DLD1 (cell line): ENCODE measurements around the gene MYLK3.

Experiments used
- in situ Hi-C: cut with HindIII; loops from 2 replicates; pipeline ENCODE4 v1.10.0; 2017; ENCODE audit warnings: low sequenced_read_pairs

MYLK3 gene

GRCh38 chr16:46728806-46729205 lies 19.3 kb downstream of the MYLK3 start:
- in situ Hi-C loops = no loop called here

DNA sequence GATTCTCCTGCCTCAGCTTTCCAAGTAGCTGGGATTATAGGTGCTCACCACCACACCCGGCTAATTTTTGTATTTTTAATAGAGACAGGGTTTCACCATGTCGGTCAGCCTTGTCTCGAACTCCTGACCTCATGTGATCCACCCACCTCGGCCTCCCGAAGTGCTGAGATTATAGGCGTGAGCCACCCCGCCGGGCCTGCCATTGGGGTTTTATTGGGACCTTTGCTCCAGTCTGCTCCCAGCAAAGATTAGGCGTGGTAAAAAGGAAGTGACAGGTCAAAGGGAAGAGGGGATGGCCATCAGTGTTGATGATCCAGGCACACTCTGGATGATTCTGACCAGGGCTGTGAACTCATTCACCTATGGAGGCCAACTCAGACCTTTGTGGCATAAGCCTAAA lies 20.5 kb downstream of the MYLK3 start:
- in situ Hi-C loops = no loop called here

- in situ Hi-C loops = no loop called here
These were observed 21.0 kb downstream of the MYLK3 start for GRCh38 chr16:46727184-46727583.

- in situ Hi-C loops = no loop called here
These were observed 26.3 kb downstream of the MYLK3 start for GRCh38 chr16:46721885-46722284.

DNA sequence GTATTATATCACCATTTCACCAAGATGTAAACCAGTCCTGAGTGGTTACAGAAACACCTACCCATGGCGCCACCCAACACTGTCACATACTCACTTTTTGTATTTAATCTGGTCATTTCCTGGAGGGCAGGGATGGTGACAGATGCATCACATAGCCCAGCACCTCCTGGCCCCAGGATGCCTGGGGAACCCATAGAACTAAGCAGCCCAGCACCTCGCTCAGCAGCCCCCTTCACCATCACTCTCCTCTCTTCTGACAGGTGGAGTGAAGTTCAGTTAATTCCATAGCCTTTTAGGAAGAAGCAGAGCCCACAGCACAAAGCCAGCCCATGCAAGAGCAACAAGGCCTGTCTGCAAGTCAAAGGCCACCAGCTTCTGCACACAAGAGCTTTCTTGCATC lies 27.5 kb downstream of the MYLK3 start:
- in situ Hi-C loops = no loop called here

- in situ Hi-C loops = no loop called here
These were observed 28.6 kb downstream of the MYLK3 start for GRCh38 chr16:46719528-46719927.

GRCh38 chr16:46718214-46718613 lies 29.9 kb downstream of the MYLK3 start:
- in situ Hi-C loops = no loop called here

DNA sequence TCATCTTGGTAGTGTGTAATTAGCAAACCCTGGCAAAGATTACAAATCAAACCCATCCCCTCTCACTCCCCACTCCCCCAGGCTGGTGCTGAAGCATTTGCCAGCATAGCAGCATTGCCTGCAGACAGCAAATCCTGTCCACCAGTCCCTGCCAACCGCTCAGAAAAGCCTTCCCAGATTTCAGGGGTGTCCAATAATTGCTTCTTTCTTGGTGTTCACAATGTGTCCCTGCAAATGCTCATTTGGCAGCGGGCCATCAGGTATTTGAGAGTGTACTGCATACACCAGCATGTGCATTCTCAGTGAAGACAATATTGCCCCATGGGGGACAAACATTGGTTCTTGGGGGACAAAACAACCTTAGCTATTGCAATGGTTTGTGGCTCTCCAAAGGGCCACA lies 30.5 kb downstream of the MYLK3 start:
- in situ Hi-C loops = no loop called here

- in situ Hi-C loops = no loop called here
These were observed 32.3 kb downstream of the MYLK3 start for GRCh38 chr16:46715769-46716305.

DNA sequence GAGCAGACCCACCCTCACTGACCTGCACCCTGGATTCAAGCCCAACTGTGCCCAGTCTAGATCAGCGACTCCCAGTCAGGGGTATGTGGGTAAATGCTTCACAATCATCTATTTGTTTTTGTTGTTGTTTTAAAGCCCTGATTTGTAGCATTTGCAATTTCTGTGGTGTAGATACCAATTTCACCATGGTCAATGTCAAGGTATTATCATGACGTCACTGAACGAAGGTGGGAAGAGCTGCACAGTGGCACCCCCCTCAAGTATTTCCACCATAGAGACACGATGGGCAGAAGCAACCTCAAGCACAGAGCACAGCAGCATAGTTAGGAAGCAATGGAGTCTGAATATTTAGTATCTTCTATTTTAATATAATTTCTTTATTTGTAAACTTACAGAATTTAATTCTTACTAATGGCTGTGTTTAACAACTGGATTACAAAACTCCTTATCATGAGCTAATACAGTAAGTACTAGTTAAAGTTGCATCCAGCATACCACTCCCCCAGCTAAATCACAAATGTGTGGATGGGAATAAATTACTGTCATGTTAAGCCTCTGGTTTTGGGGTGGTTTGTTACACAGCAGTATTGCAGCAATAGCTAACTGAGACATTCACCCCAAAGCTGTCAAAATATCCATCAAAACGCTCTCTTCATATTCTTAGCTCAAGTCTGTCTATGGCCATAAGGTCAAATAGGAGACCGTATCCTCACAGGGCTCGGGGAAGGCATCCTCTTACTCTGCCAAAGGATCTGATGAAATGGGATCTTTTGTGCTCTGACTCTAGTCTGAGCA lies 33.1 kb downstream of the MYLK3 start:
- in situ Hi-C loops = no loop called here

DNA sequence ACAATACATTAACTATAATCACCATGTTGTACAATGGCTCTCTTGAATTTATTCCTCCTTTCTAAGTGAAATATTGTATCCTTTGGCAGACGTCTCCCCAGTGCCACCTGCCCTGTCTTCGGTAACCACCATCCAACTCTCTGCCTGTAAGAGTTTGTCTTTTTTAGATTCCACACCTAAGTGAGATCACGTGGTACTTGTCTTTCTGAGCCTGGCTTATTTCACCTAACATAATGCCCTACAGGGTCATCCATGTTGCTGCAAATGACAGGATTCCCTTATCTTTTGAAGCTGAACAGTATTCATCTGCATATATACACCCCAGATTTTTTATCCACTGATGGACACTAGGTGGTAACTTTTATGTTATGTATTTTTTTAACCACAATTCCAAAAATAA lies 34.5 kb downstream of the MYLK3 start:
- in situ Hi-C loops = no loop called here

DNA sequence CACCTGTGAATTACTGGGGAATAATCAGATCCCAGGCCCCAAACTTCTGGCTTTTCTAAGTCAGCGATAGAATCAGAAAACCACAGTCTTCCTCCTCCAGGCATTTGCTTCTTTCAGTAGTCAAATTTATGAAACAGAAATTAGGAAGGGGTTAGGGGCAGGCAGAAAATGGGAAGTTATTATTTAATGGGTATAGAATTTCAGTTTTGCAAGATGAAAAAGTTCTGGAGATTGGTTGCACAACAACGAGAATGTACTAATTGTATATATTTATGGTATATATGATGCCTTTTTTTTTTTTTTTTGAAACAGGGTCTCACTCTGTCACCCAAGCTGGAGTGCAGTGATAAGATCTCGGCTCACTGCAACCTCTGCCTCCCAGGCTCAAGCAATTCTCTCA lies 35.2 kb downstream of the MYLK3 start:
- in situ Hi-C loops = no loop called here

GRCh38 chr16:46711106-46712058 lies 36.8 kb downstream of the MYLK3 start:
- in situ Hi-C loops = no loop called here

GRCh38 chr16:46709469-46710005 lies 38.6 kb downstream of the MYLK3 start:
- in situ Hi-C loops = no loop called here

DNA sequence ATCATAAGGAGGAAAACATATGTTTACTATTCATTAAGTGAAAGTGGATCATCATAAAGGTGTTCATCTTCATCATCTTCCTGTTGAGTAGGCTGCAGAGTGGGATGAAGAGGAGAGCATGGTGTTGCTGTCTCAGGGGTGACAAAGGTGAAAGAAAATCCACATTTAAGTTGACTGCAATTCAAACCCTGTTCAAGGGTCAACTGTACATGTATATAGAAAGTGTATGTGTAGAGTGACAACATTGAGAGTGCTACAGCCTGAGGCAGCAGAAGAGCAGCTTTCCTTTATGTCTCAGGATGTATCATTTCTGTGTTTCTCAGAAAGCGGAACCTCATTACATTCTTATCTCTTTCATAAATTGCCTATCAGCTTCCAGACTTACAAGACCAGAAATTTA lies 41.5 kb downstream of the MYLK3 start:
- in situ Hi-C loops = no loop called here

DNA sequence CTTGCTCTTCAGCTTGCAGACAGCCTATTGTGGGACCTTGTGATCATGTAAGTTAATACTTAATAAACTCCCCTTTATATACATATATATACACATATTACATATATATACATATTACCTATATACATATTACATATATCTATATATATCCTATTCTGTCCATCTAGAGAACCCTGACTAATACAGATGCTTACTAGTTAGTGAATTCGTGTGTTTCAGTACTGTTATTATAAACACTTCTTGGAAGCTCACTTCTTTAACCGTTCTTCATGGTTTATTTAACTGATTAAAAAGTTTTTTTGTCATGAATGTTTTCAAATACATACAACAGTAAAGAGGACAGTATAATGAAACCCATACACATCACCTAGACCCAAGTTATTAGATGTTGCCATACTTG lies 46.1 kb downstream of the MYLK3 start:
- in situ Hi-C loops = no loop called here

DNA sequence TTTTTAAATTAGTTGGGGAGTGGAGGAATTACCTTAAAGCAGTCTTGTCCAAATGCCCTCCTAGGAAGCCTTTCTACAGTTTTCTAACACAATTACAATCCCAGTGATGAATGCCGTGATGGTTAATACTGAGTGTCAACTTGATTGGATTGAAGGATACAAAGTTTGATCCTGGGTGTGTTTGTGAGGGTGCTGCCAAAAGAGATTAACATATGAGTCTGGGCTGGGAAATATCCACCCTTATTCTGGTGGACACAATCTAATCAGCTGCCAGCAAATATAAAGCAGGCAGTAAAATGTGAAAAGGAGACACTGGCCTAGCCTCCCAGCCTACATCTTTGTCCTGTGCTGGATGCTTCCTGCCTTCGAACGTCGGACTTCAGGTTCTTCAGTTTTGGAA lies 46.5 kb downstream of the MYLK3 start:
- in situ Hi-C loops = no loop called here

- in situ Hi-C loops = no loop called here
These were observed 48.1 kb downstream of the MYLK3 start for GRCh38 chr16:46700048-46700447.

GRCh38 chr16:46696957-46697356 lies 51.2 kb downstream of the MYLK3 start:
- in situ Hi-C loops = no loop called here

- in situ Hi-C loops = no loop called here
These were observed 52.2 kb downstream of the MYLK3 start for GRCh38 chr16:46695937-46696336.

DNA sequence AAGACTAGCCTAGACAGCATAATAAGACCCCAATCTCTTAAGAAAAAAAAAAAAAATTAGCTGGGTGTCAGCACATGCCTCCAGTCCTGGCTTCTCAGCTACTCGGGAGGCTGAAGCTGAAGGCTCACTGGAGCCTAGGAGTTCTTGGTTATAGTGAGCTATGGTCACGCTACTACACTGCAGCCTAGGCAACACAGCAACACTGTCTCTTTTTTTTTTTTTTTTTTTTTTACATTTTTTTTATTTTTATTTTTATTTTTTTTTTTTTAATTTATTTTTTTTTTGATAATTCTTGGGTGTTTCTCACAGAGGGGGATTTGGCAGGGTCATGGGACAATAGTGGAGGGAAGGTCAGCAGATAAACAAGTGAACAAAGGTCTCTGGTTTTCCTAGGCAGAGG lies 54.5 kb downstream of the MYLK3 start:
- in situ Hi-C loops = no loop called here
